ENCODE results near the gene DDN.

Gene DDN

GRCh38 chr12:48967991-48968390 is 31.2 kb downstream of the DDN start:
- in situ Hi-C loops (cut with HindIII; ENCODE audit: low sequenced_read_pairs) = no loop called here
- H3K4me3 ChIP-seq (ENCODE audit: low read depth, low read length) = no peak overlapping the region
- no peak for DNase-seq (ENCODE audit: low read depth)
- TF ChIP-seq CTCF (IDR thresholded peaks at IDR 0.05; ENCODE audit: low read depth, low read length, missing control alignments) = no peak

GRCh38 chr12:48966177-48966895 is 32.8 kb downstream of the DDN start:
- TF ChIP-seq CTCF (IDR thresholded peaks at IDR 0.05; ENCODE audit: low read depth, low read length, missing control alignments) = no peak
- DNase-seq (ENCODE audit: low read depth) = no peak
- H3K4me3 ChIP-seq (ENCODE audit: low read depth, low read length) = no peak overlapping the region
- in situ Hi-C loops (cut with HindIII; ENCODE audit: low sequenced_read_pairs) = no loop called here

GRCh38 chr12:48965298-48965838 is 33.8 kb downstream of the DDN start:
- in situ Hi-C loops (cut with HindIII; ENCODE audit: low sequenced_read_pairs) = no loop called here
- DNase-seq (ENCODE audit: low read depth) = no peak
- no peak overlapping the region for H3K4me3 ChIP-seq (ENCODE audit: low read depth, low read length)
- peak; percentile 61 for TF ChIP-seq CTCF (IDR thresholded peaks at IDR 0.05; ENCODE audit: low read depth, low read length, missing control alignments)

- no peak overlapping the region for H3K4me3 ChIP-seq (ENCODE audit: low read depth, low read length)
- in situ Hi-C loops (cut with HindIII; ENCODE audit: low sequenced_read_pairs) = no loop called here
- DNase-seq (ENCODE audit: low read depth) = no peak
- TF ChIP-seq CTCF (IDR thresholded peaks at IDR 0.05; ENCODE audit: low read depth, low read length, missing control alignments) = no peak
Measured at GRCh38 chr12:48961801-48962200, 37.4 kb downstream of the DDN start.

GRCh38 chr12:48961331-48961730 is 37.8 kb downstream of the DDN start:
- in situ Hi-C loops (cut with HindIII; ENCODE audit: low sequenced_read_pairs) = no loop called here
- no peak for DNase-seq (ENCODE audit: low read depth)
- H3K4me3 ChIP-seq (ENCODE audit: low read depth, low read length) = no peak overlapping the region
- no peak for TF ChIP-seq CTCF (IDR thresholded peaks at IDR 0.05; ENCODE audit: low read depth, low read length, missing control alignments)

- no peak overlapping the region for H3K4me3 ChIP-seq (ENCODE audit: low read depth, low read length)
- TF ChIP-seq CTCF (IDR thresholded peaks at IDR 0.05; ENCODE audit: low read depth, low read length, missing control alignments) = no peak
- in situ Hi-C loops (cut with HindIII; ENCODE audit: low sequenced_read_pairs) = no loop called here
Measured at GRCh38 chr12:48960834-48961233, 38.3 kb downstream of the DDN start.

More at GRCh38 chr12:48960834-48961233, 38.3 kb downstream of the DDN start:
- DNase-seq (ENCODE audit: low read depth) = no peak
